Cortex of kidney (tissue), 1 donor: ENCODE data around the gene LETM1.

Source experiments
- DNase-seq: peaks from one replicate; lab custom pipeline; 2025; lab: John Stamatoyannopoulos, UW

LETM1 gene

GRCh38 chr4:1794809-1795298 is 61.1 kb downstream of the LETM1 start:
- no peak for DNase-seq

- no peak for DNase-seq
These were observed 61.8 kb downstream of the LETM1 start for GRCh38 chr4:1793940-1794808.

GRCh38 chr4:1793496-1793840 is 62.5 kb downstream of the LETM1 start:
- no peak for DNase-seq

GRCh38 chr4:1792832-1793495 is 63.0 kb downstream of the LETM1 start, which contains the start of gene FGFR3:
FGFR3 (plus strand) TSS chr4:1793293; CDS start chr4:1793935, 642 bp downstream.
- no peak for DNase-seq

- no peak for DNase-seq
These were observed 63.7 kb downstream of the LETM1 start for GRCh38 chr4:1792158-1792831.

GRCh38 chr4:1790005-1790404 is 66.0 kb downstream of the LETM1 start:
- no peak for DNase-seq

GRCh38 chr4:1789552-1789951 is 66.4 kb downstream of the LETM1 start:
- DNase-seq, result no peak

- no peak for DNase-seq
These were observed 67.5 kb downstream of the LETM1 start for GRCh38 chr4:1788254-1788973.

GRCh38 chr4:1787411-1788077 is 68.4 kb downstream of the LETM1 start:
- no peak for DNase-seq

GRCh38 chr4:1786544-1787362 is 69.2 kb downstream of the LETM1 start:
- DNase-seq, result no peak

- DNase-seq, result no peak
These were observed 70.4 kb downstream of the LETM1 start for GRCh38 chr4:1785592-1785991.

- DNase-seq, result no peak
These were observed 71.0 kb downstream of the LETM1 start for GRCh38 chr4:1784789-1785591.

- no peak for DNase-seq
These were observed 71.6 kb downstream of the LETM1 start for GRCh38 chr4:1784395-1784788.

GRCh38 chr4:1783970-1784369 is 72.0 kb downstream of the LETM1 start:
- no peak for DNase-seq

- no peak for DNase-seq
These were observed 72.9 kb downstream of the LETM1 start for GRCh38 chr4:1783015-1783414.

GRCh38 chr4:1780435-1780834 is 75.5 kb downstream of the LETM1 start:
- DNase-seq, result no peak

- DNase-seq, result no peak
These were observed 76.2 kb downstream of the LETM1 start for GRCh38 chr4:1779588-1780382.

- no peak for DNase-seq
These were observed 77.1 kb downstream of the LETM1 start for GRCh38 chr4:1778642-1779392.
